HL-60 (cell line): Measurements from ENCODE around the gene ILDR1.

Experiments
- DNase-seq, 2 experiments: peaks; one replicate each; pipeline ENCODE4 v3.0.0-alpha.2; 2010 to 2020; ENCODE audit warnings: low read depth in 1 of 2, low spot score in 1 of 2
- H3K27ac ChIP-seq: fragments of 250-450 bp; sonication (Bioruptor Pico); replicated peaks from 2 replicates; pipeline ENCODE4 v1.5.1; 2020; ENCODE audit warnings: mild to moderate bottlenecking, moderate library complexity
- H3K27me3 ChIP-seq: fragments of 250-450 bp; sonication (Bioruptor Pico); 2 replicates; pipeline ENCODE4 v1.5.1; 2021; ENCODE audit warnings: mild to moderate bottlenecking, moderate library complexity; ENCODE audit not compliant: insufficient read depth, poor library complexity, severe bottlenecking
- H3K4me3 ChIP-seq: replicated peaks from 2 replicates; pipeline ENCODE4 v1.5.1; 2011; ENCODE audit warnings: mild to moderate bottlenecking, control low read depth, low read length; ENCODE audit not compliant: insufficient read depth
- GABPA ChIP-seq: IDR thresholded peaks from 2 replicates; pipeline ENCODE4 v1.6.1; 2012; ENCODE audit warnings: low read depth
- POLR2AphosphoS5 ChIP-seq: IDR thresholded peaks from 2 replicates; pipeline ENCODE4 v1.6.1; 2012; ENCODE audit warnings: low read depth
- REST ChIP-seq: IDR thresholded peaks from 2 replicates; pipeline ENCODE4 v1.6.1; 2012; ENCODE audit warnings: low read depth; ENCODE audit not compliant: insufficient replicate concordance
- SPI1 ChIP-seq: IDR thresholded peaks from 2 replicates; pipeline ENCODE4 v1.6.1; 2012; ENCODE audit warnings: low read depth, mild to moderate bottlenecking, borderline replicate concordance
- TF ChIP-seq, protein P1 (sequence below): IDR thresholded peaks from one replicate; pipeline ENCODE4 v1.5.1; 2011; ENCODE audit warnings: low read length, control low read depth, inconsistent platforms; ENCODE audit not compliant: insufficient read depth

ILDR1 gene

DNA sequence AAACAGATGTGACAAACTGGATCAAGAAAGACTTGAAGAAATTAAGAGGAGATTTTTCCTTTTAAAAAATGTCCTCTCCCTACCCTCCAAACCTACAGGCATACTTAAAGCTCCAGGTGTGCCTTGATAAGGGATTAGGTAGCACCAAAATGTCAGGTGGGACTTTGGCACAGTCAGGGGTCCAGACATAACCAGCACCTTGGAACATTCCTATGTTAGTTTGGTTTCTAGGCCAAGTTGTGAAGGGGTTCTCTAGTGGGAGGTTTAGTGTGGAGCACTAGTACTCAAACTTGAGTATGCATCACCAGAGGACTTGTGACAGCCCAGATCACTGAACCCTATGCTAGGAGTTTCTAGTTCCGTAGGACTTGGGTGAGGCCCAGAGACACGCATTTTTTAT, 13.9 kb downstream of the ILDR1 start:
- Histone ChIP-seq H3K27me3 (no peaks in the 10 kb centered on the region), H3K27ac (no peak overlapping the region), H3K4me3 (no peak overlapping the region)
- no peak for TF ChIP-seq GABPA
- TF ChIP-seq POLR2AphosphoS5, result no peak
- no peak for TF ChIP-seq REST
- TF ChIP-seq SPI1, result no peak
- TF ChIP-seq, protein P1, sequence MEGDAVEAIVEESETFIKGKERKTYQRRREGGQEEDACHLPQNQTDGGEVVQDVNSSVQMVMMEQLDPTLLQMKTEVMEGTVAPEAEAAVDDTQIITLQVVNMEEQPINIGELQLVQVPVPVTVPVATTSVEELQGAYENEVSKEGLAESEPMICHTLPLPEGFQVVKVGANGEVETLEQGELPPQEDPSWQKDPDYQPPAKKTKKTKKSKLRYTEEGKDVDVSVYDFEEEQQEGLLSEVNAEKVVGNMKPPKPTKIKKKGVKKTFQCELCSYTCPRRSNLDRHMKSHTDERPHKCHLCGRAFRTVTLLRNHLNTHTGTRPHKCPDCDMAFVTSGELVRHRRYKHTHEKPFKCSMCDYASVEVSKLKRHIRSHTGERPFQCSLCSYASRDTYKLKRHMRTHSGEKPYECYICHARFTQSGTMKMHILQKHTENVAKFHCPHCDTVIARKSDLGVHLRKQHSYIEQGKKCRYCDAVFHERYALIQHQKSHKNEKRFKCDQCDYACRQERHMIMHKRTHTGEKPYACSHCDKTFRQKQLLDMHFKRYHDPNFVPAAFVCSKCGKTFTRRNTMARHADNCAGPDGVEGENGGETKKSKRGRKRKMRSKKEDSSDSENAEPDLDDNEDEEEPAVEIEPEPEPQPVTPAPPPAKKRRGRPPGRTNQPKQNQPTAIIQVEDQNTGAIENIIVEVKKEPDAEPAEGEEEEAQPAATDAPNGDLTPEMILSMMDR, result no peak
- no peak for DNase-seq

DNA sequence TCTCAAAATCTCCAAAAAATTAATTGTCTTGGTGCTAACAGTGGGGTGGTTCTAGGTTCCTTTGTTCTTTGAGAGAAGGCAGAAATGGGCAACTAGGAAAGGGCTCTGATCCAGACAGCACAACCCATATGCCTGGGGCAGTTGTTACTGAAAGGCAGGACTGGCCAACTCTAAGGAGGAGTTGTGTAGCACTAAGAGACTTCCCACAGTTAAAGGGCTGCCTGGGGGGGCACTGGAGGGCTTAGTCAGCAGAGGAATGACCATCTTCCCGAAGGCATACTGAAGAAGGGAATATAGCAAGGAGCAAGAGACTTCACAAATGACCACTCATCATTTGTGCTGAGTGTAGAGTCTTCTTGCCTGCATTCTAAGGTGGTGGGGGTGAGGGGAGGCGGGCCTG, 15.8 kb downstream of the ILDR1 start:
- Histone ChIP-seq H3K27me3 (no peaks in the 10 kb centered on the region), H3K4me3 (no peak overlapping the region), H3K27ac (no peak overlapping the region)
- TF ChIP-seq GABPA (no peak), POLR2AphosphoS5 (no peak), SPI1 (no peak), REST (no peak)
- TF ChIP-seq, protein P1, result no peak
- DNase-seq, result no peak

DNA sequence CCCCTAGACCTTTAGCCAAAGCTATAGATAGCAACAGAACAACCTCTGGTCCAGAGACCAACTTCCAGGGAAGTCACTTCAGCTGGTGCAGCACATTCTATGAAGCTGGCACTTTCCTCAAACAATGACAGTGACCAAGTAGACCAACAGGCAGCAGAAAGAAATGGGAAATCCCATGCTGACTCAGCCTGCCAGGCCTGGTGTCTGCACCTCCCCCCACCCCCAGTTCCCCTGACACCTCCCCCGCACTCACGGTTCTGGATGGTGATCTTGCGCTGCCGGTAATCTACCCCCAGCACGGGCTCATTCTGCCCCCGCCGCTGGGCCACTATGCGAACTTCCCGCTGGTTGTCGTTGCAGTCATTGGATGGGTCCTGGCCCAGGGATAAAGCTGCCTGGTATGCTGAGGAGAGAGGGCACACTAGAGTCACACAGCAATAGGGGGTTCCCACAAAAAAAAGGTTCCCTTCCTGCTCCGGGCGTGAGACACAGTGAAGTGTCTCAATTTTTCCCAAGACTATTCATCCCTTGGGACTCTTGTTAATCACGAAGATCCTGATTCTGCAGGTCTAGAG, 17.0 kb downstream of the ILDR1 start:
- Histone ChIP-seq H3K27me3 (no peaks in the 10 kb centered on the region), H3K4me3 (no peak overlapping the region), H3K27ac (no peak overlapping the region)
- no peak for DNase-seq
- TF ChIP-seq POLR2AphosphoS5, result no peak
- no peak for TF ChIP-seq GABPA
- TF ChIP-seq, protein P1, result no peak
- TF ChIP-seq SPI1, result no peak
- no peak for TF ChIP-seq REST
